HepG2 (cell line): Measurements from ENCODE around the gene STEAP3. TPM values are rescaled to one million over a fixed set of nuclear protein-coding genes. Genes with fewer than 3 reads are reported as not detected.

Source experiments
- ATAC-seq: fragments of 200-7000 bp; cut with Tn5 transposase; 3 replicates; pipeline ENCODE4 v1.9.1; 2020; ENCODE audit warnings: mild to moderate bottlenecking, moderate library complexity
- BruUV-seq: library from RNA; stranded (reverse); fragments of 400-500 nt; replicated peaks from 2 replicates; lab custom pipeline; 2021; lab: Mats Ljungman, UMichigan
- CTCF ChIA-PET: fragments of 300-600 bp; formaldehyde crosslinking; extraction: SDS; loops from one replicate; lab custom pipeline; 2021; ENCODE audit warnings: low total read pairs, inconsistent platforms, low intra/inter-chr PET ratio; lab: Yijun Ruan, JAX
- POLR2A ChIA-PET: fragments of 350-600 bp; sonication (Branson Sonifier 250); formaldehyde crosslinking; loops from one replicate; lab custom pipeline; 2020; ENCODE audit warnings: antibody characterized with exemption, inconsistent platforms; lab: Yijun Ruan, JAX
- DNase-seq: peaks from one replicate; pipeline ENCODE4 v3.0.0-alpha.2; 2015; ENCODE audit warnings: low spot score
- FAIRE-seq: peaks from 3 replicates; lab custom pipeline; 2011; peaks lifted over from hg19 to GRCh38; lab: Jason Lieb, UNC
- H2AFZ ChIP-seq: one replicate; pipeline ENCODE4 v1.6.1; 2011; ENCODE audit warnings: low read length, inconsistent platforms
- H3K27ac ChIP-seq: fragments of 300-600 bp; 3 replicates; pipeline ENCODE4 v1.8.0; 2011; ENCODE audit warnings: mixed run types, mild to moderate bottlenecking, mixed read lengths, low read length, inconsistent platforms; ENCODE audit not compliant: insufficient read depth; ENCODE audit errors: extremely low read length
- H3K27me3 ChIP-seq, 2 experiments: fragments of 200-600 bp in 1 of 2; 2 replicates in 1 of 2; 3 replicates in 1 of 2; pipeline versions ENCODE4 v1.6.0 to v1.8.0; 2011; ENCODE audit warnings: low read length in 2 of 2, mild to moderate bottlenecking in 2 of 2, moderate library complexity in 2 of 2, inconsistent platforms in 1 of 2; ENCODE audit not compliant: insufficient read depth in 2 of 2, control insufficient read depth in 1 of 2
- H3K36me3 ChIP-seq, 2 experiments: fragments of 200-600 bp in 1 of 2; replicated peaks in 1 of 2; 2 replicates in 1 of 2; 3 replicates in 1 of 2; pipeline versions ENCODE4 v1.5.1 to v1.8.0; 2011; ENCODE audit warnings: low read length in 2 of 2, inconsistent platforms in 1 of 2; ENCODE audit not compliant: insufficient read depth in 2 of 2, control insufficient read depth in 1 of 2
- H3K4me1 ChIP-seq: 2 replicates; pipeline ENCODE4 v1.5.1; 2012; ENCODE audit warnings: low read length, inconsistent platforms; ENCODE audit not compliant: insufficient read depth
- H3K4me2 ChIP-seq: 2 replicates; pipeline ENCODE4 v1.6.0; 2011; ENCODE audit warnings: low read depth, low read length, inconsistent platforms
- H3K4me3 ChIP-seq, 3 experiments: fragments of 200-600 bp in 1 of 3; sonication (generic), shearing (Covaris generic) in 1 of 3; replicated peaks in 1 of 3; 2 replicates each; pipeline ENCODE4 v1.5.1; 2011 to 2016; ENCODE audit warnings: low read length in 3 of 3, inconsistent platforms in 2 of 3, low read depth in 2 of 3, mild to moderate bottlenecking in 2 of 3, control low read depth in 1 of 3, mixed read lengths in 1 of 3; ENCODE audit not compliant: insufficient read depth in 1 of 3
- H3K79me2 ChIP-seq: one replicate; pipeline ENCODE4 v1.6.1; 2011; ENCODE audit warnings: low read length, inconsistent platforms; ENCODE audit not compliant: insufficient read depth
- H3K9ac ChIP-seq: 2 replicates; pipeline ENCODE4 v1.6.0; 2011; ENCODE audit warnings: mild to moderate bottlenecking, low read depth, low read length, inconsistent platforms; ENCODE audit not compliant: insufficient read depth
- H3K9me3 ChIP-seq: 2 replicates; pipeline ENCODE4 v1.5.1; 2012; ENCODE audit warnings: mild to moderate bottlenecking, low read length
- H4K20me1 ChIP-seq: 2 replicates; pipeline ENCODE4 v1.6.0; 2011; ENCODE audit warnings: inconsistent platforms, mild to moderate bottlenecking, low read length, moderate library complexity; ENCODE audit not compliant: insufficient read depth
- CBX1 ChIP-seq: IDR thresholded peaks from one replicate; pipeline ENCODE4 v1.6.1; 2016; ENCODE audit warnings: antibody characterized with exemption, low read depth
- ETV6 ChIP-seq: sonication (generic); formaldehyde crosslinking; conservative IDR thresholded peaks from 2 replicates; pipeline ENCODE4 v1.4.0; 2020; ENCODE audit warnings: missing genetic modification reagents
- HOXA3 ChIP-seq: sonication (generic); formaldehyde crosslinking; IDR thresholded peaks from 2 replicates; pipeline ENCODE4 v1.5.0; 2020; ENCODE audit warnings: missing genetic modification reagents
- ISX ChIP-seq: sonication (generic); formaldehyde crosslinking; conservative IDR thresholded peaks from 2 replicates; pipeline ENCODE4 v1.5.0; 2020; ENCODE audit warnings: missing genetic modification reagents
- PLRG1 ChIP-seq: fragments of 450-650 bp; conservative IDR thresholded peaks from 2 replicates; pipeline ENCODE4 v1.6.1; 2016
- TAF1 ChIP-seq: sonication (generic); formaldehyde crosslinking; IDR thresholded peaks from 2 replicates; pipeline ENCODE4 v1.4.0; 2020; ENCODE audit warnings: missing genetic modification reagents
- U2AF2 ChIP-seq: fragments of 200-400 bp; formaldehyde crosslinking; IDR thresholded peaks from 2 replicates; pipeline ENCODE4 v1.6.1; 2017; ENCODE audit warnings: low read depth, mild to moderate bottlenecking, low read length
- ZNF256 ChIP-seq: sonication (generic); formaldehyde crosslinking; conservative IDR thresholded peaks from 2 replicates; pipeline ENCODE4 v1.4.0; 2020; ENCODE audit warnings: missing genetic modification reagents
- ZNF546 ChIP-seq: sonication (generic); formaldehyde crosslinking; conservative IDR thresholded peaks from 2 replicates; pipeline ENCODE4 v1.8.1; 2023; ENCODE audit warnings: mild to moderate bottlenecking, missing genetic modification reagents
- ZNF570 ChIP-seq: sonication (generic); formaldehyde crosslinking; IDR thresholded peaks from 2 replicates; pipeline ENCODE4 v1.4.0; 2020; ENCODE audit warnings: mild to moderate bottlenecking, missing genetic modification reagents, borderline replicate concordance
- ZNF740 ChIP-seq: sonication (generic); formaldehyde crosslinking; IDR thresholded peaks from 2 replicates; pipeline ENCODE4 v1.4.0; 2020; ENCODE audit warnings: missing genetic modification reagents
- WGBS: methylation state at CpG from one replicate; pipeline ENCODE4 v1.1.6; 2017; ENCODE audit warnings: low lambda C conversion rate; 5-methylcytosine and 5-hydroxymethylcytosine counted together
- in situ Hi-C: cut with HindIII; loops from 2 replicates; pipeline ENCODE4 v1.10.0; 2017; ENCODE audit warnings: low pct_unique_long_range_greater_than_20kb; ENCODE audit not compliant: extremely low pct_ligation_motif_present
- intact Hi-C: fragments of 100-400 bp; cut with micrococcal nuclease; formaldehyde crosslinking; loops from one replicate; pipeline ENCODE4 v1.10.0; 2022; ENCODE audit not compliant: unreplicated experiment
- polyA plus RNA-seq, 8 experiments: library from polyadenylated mRNA; depleted of rRNA in 3 of 8; stranded (reverse) in 7 of 8; unstranded in 1 of 8; fragments of >200 nt; fragmentation: Illumina TruSeq in 4 of 8; extraction: Trizol in 4 of 8; gene quantifications; 2 replicates each; pipeline versions ENCODE4 v1.2.1 to v1.2.3, GENCODE V29; 2011 to 2016; ENCODE audit warnings: low read depth in 4 of 8, missing spikeins in 1 of 8, mixed read lengths in 1 of 8; ENCODE audit not compliant: insufficient read depth in 1 of 8
- total RNA-seq, 5 experiments: library from RNA; depleted of rRNA; stranded (reverse); fragments of >200 nt; fragmentation: Illumina TruSeq; extraction: Trizol; gene quantifications; 2 replicates each; pipeline ENCODE4 v1.2.3, GENCODE V29; 2016; ENCODE audit warnings: low read depth in 1 of 5
- TF ChIP-seq, protein P1 (sequence below): sonication (generic); formaldehyde crosslinking; IDR thresholded peaks from 2 replicates; pipeline ENCODE4 v1.9.0; 2022; ENCODE audit warnings: missing genetic modification reagents, mild to moderate bottlenecking, borderline replicate concordance

Gene STEAP3
- total and polyA plus RNA-seq, 2 of the 13 experiments (the other 11 are each of a cell fraction or from before 2014, with no cell fraction given), result 7.3 to 21.1 TPM

GRCh38 chr2:119248311-119248710 lies 24.7 kb downstream of the STEAP3 start:
- POLR2A ChIA-PET, result no interaction called here
- FAIRE-seq (no peak), ATAC-seq (no peak), DNase-seq (no peak)
- Histone ChIP-seq H3K4me2 (no peak overlapping the region), H4K20me1 (no peaks in the 10 kb centered on the region), H3K27me3 (no peaks in the 10 kb centered on the region), H3K36me3 (peaks cover 7 to 33% of the 10 kb centered on the region in 2 experiments), H3K9me3 (no peaks in the 10 kb centered on the region), H3K4me3 (no peak overlapping the region), H3K79me2 (no peaks in the 10 kb centered on the region), H3K4me1 (peaks cover 7% of the 10 kb centered on the region; the same call in 1 of the 2 replicates), H3K27ac (no peak overlapping the region), H3K9ac (no peak overlapping the region), H2AFZ (no peak overlapping the region)
- intact Hi-C loops (no loop called here), in situ Hi-C loops (no loop called here)
- no TSS peak for BruUV-seq
- CTCF ChIA-PET, result no interaction called here
- WGBS, result 96% methylated on average over 7 of the region's 7 CpGs
- no peak for TF ChIP-seq U2AF2
- TF ChIP-seq, protein P1, sequence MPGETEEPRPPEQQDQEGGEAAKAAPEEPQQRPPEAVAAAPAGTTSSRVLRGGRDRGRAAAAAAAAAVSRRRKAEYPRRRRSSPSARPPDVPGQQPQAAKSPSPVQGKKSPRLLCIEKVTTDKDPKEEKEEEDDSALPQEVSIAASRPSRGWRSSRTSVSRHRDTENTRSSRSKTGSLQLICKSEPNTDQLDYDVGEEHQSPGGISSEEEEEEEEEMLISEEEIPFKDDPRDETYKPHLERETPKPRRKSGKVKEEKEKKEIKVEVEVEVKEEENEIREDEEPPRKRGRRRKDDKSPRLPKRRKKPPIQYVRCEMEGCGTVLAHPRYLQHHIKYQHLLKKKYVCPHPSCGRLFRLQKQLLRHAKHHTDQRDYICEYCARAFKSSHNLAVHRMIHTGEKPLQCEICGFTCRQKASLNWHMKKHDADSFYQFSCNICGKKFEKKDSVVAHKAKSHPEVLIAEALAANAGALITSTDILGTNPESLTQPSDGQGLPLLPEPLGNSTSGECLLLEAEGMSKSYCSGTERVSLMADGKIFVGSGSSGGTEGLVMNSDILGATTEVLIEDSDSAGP (CRISPR knock-in tag), result no peak
- TF ChIP-seq ZNF546 (CRISPR knock-in tag), result no peak
- TF ChIP-seq ZNF740, result no peak
- TF ChIP-seq PLRG1, result no peak
- no peak for TF ChIP-seq ZNF570 (CRISPR knock-in tag)
- no peak for TF ChIP-seq HOXA3
- no peak for TF ChIP-seq ISX (CRISPR knock-in tag)
- TF ChIP-seq CBX1, result no peak
- TF ChIP-seq ZNF256 (CRISPR knock-in tag), result no peak
- TF ChIP-seq ETV6 (CRISPR knock-in tag), result no peak
- TF ChIP-seq TAF1 (CRISPR knock-in tag), result no peak
